Right cardiac atrium (tissue), 5 donors: Measurements from ENCODE around the gene MAPRE3. TPM values are rescaled to one million over a fixed set of nuclear protein-coding genes. Genes with fewer than 3 reads are reported as not detected.

Source experiments
- ATAC-seq, 2 donors: fragments of 200-7000 bp; cut with Tn5 transposase; one replicate each; pipeline versions ENCODE4 v1.8.0 to v1.9.1; 2020; ENCODE audit warnings: moderate library complexity in 2 of 2, mild to moderate bottlenecking in 1 of 2
- DNase-seq, 3 donors: peaks; one replicate each; pipeline ENCODE4 v3.0.0-alpha.2; 2020
- H3K27ac ChIP-seq: one replicate; pipeline ENCODE4 v1.5.1; 2013; ENCODE audit warnings: mild to moderate bottlenecking, low read length, control low read depth, moderate library complexity
- H3K27me3 ChIP-seq: one replicate; pipeline ENCODE4 v1.6.1; 2013; ENCODE audit not compliant: control insufficient read depth, insufficient read depth
- H3K4me1 ChIP-seq: one replicate; pipeline ENCODE4 v1.6.1; 2013; ENCODE audit warnings: low read length; ENCODE audit not compliant: control insufficient read depth, insufficient read depth
- H3K4me3 ChIP-seq: one replicate; pipeline ENCODE4 v1.5.1; 2013; ENCODE audit warnings: low read length, control low read depth
- H3K9me3 ChIP-seq: one replicate; pipeline ENCODE4 v1.6.1; 2013; ENCODE audit warnings: low read length; ENCODE audit not compliant: control insufficient read depth
- WGBS: extraction: QIAGEN DNeasy Blood & Tissue Kit; methylation state at CpG from one replicate; pipeline ENCODE4 v1.1.7; 2013; 5-methylcytosine and 5-hydroxymethylcytosine counted together
- intact Hi-C, 4 donors: fragments of 100-400 bp; cut with DNase I; formaldehyde crosslinking; loops; one replicate each; pipeline versions ENCODE4 v1.11.0 to v1.14.0; 2022 to 2023
- polyA plus RNA-seq: library from polyadenylated mRNA; stranded (reverse); fragments of 200-250 nt; gene quantifications from one replicate; pipeline ENCODE4 v1.2.3, GENCODE V29; 2013
- total RNA-seq, 4 donors: library from RNA; stranded (reverse); fragmentation: NEBNext Ultra II Directional; extraction: Animal tissue kit (Norgen Biotek cat#: 25700); gene quantifications; one replicate each; pipeline ENCODE4 v1.2.1, GENCODE V29; 2021
- donor health status: healthy with polysubstance abuse.
- donor health status: DM: no; HTN: yes; CAD: no.
- donor health status: DM: no; HTN: no; CAD: no.
- donor health status: DM: no; HTN: yes; CAD: no; lungs with severe emphysema.
- donor health status: DM: yes; HTN: yes; CAD: no.

The MAPRE3 gene
- total and polyA plus RNA-seq, 5 donors: 43.6 to 85.1 (median 51.0) TPM

- H3K4me1 ChIP-seq: no peaks in the 10 kb centered on the region
- intact Hi-C loops: no loop called here
- H3K9me3 ChIP-seq: no peaks in the 10 kb centered on the region
- DNase-seq (no peak), ATAC-seq (no peak)
- H3K27ac ChIP-seq: no peak overlapping the region
- no peaks in the 10 kb centered on the region for H3K27me3 ChIP-seq
- 74% methylated on average over 5 of the region's 5 CpGs for WGBS
- H3K4me3 ChIP-seq: no peak overlapping the region
Observed at GRCh38 chr2:26950246-26950645, 20.2 kb upstream of the MAPRE3 start.

- Histone ChIP-seq H3K27me3 (no peaks in the 10 kb centered on the region), H3K4me1 (no peaks in the 10 kb centered on the region), H3K27ac (no peak overlapping the region), H3K9me3 (no peaks in the 10 kb centered on the region), H3K4me3 (no peak overlapping the region)
- WGBS: 74% methylated on average over 3 of the region's 3 CpGs
- DNase-seq (no peak), ATAC-seq (no peak)
- intact Hi-C loops: no loop called here
Observed at GRCh38 chr2:26951236-26951635, 19.2 kb upstream of the MAPRE3 start.

GRCh38 chr2:26952374-26952773, 18.1 kb upstream of the MAPRE3 start:
- intact Hi-C loops: no loop called here

GRCh38 chr2:26954135-26954534, 16.3 kb upstream of the MAPRE3 start:
- DNase-seq (no peak), ATAC-seq (no peak)
- intact Hi-C loops: no loop called here
- no peaks in the 10 kb centered on the region for H3K4me1 ChIP-seq
- no peaks in the 10 kb centered on the region for H3K27me3 ChIP-seq
- no peak overlapping the region for H3K27ac ChIP-seq
- WGBS: 91% methylated on average over 4 of the region's 4 CpGs
- H3K4me3 ChIP-seq: no peak overlapping the region
- H3K9me3 ChIP-seq: no peaks in the 10 kb centered on the region

More at GRCh38 chr2:26952374-26952773, 18.1 kb upstream of the MAPRE3 start:
- no peaks in the 10 kb centered on the region for H3K9me3 ChIP-seq
- no peak overlapping the region for H3K27ac ChIP-seq
- no peak overlapping the region for H3K4me3 ChIP-seq
- DNase-seq: no peak
- H3K4me1 ChIP-seq: no peaks in the 10 kb centered on the region
- WGBS: 71% methylated on average over 4 of the region's 4 CpGs
- no peaks in the 10 kb centered on the region for H3K27me3 ChIP-seq
- ATAC-seq: no peak

GRCh38 chr2:26957041-26957440, 13.4 kb upstream of the MAPRE3 start:
- 68% methylated on average over 3 of the region's 3 CpGs for WGBS
- Histone ChIP-seq H3K4me1 (no peaks in the 10 kb centered on the region), H3K9me3 (no peaks in the 10 kb centered on the region), H3K27me3 (no peaks in the 10 kb centered on the region), H3K27ac (no peak overlapping the region), H3K4me3 (no peak overlapping the region)
- intact Hi-C loops: no loop called here
- ATAC-seq (no peak), DNase-seq (no peak)

GRCh38 chr2:26957534-26957933, 12.9 kb upstream of the MAPRE3 start:
- no peak overlapping the region for H3K4me3 ChIP-seq
- 57% methylated on average over 3 of the region's 3 CpGs for WGBS
- no peaks in the 10 kb centered on the region for H3K9me3 ChIP-seq
- intact Hi-C loops: no loop called here
- ATAC-seq (no peak), DNase-seq (no peak)
- no peaks in the 10 kb centered on the region for H3K4me1 ChIP-seq
- H3K27ac ChIP-seq: no peak overlapping the region
- no peaks in the 10 kb centered on the region for H3K27me3 ChIP-seq

GRCh38 chr2:26959331-26959730, 11.1 kb upstream of the MAPRE3 start:
- no peaks in the 10 kb centered on the region for H3K9me3 ChIP-seq
- intact Hi-C loops: no loop called here
- H3K27ac ChIP-seq: no peak overlapping the region
- DNase-seq: no peak
- no peak overlapping the region for H3K4me3 ChIP-seq
- ATAC-seq: no peak
- H3K4me1 ChIP-seq: no peaks in the 10 kb centered on the region
- no peaks in the 10 kb centered on the region for H3K27me3 ChIP-seq
- WGBS: 85% methylated on average over 2 of the region's 2 CpGs

- intact Hi-C loops: loop anchor here (5.0 to 10.0 kb wide), 3 partner anchors 53 to 123 kb away; partner anchors contain the start of gene KHK (in 4 of the 4)
- H3K4me1 ChIP-seq: no peaks in the 10 kb centered on the region
- WGBS: 63% methylated on average over 3 of the region's 3 CpGs
Observed at GRCh38 chr2:26964446-26965130, 5.8 kb upstream of the MAPRE3 start.

GRCh38 chr2:26968001-26968400, 2.4 kb upstream of the MAPRE3 start:
- Histone ChIP-seq H3K27me3 (no peaks in the 10 kb centered on the region), H3K9me3 (no peaks in the 10 kb centered on the region), H3K4me3 (no peak overlapping the region), H3K4me1 (peaks cover 4% of the 10 kb centered on the region), H3K27ac (no peak overlapping the region)
- DNase-seq: no peak
- ATAC-seq: no peak
- 69% methylated on average over 3 of the region's 3 CpGs for WGBS
- intact Hi-C loops: loop anchor here in 3 of 4 donors (5.0 to 10.0 kb wide), 2 partner anchors 49 to 117 kb away; partner anchors contain the start of gene KHK (in 2 of the 3)

More at GRCh38 chr2:26964446-26965130, 5.8 kb upstream of the MAPRE3 start:
- no peaks in the 10 kb centered on the region for H3K9me3 ChIP-seq
- H3K4me3 ChIP-seq: no peak overlapping the region
- H3K27me3 ChIP-seq: no peaks in the 10 kb centered on the region
- ATAC-seq (no peak), DNase-seq (no peak)
- no peak overlapping the region for H3K27ac ChIP-seq

GRCh38 chr2:26969077-26969844, 1.2 kb upstream of the MAPRE3 start:
- intact Hi-C loops: loop anchor here in 3 of 4 donors (5.0 to 10.0 kb wide), 2 partner anchors 48 to 116 kb away; partner anchors contain the start of gene KHK (in 2 of the 3)
- no peak overlapping the region for H3K4me3 ChIP-seq
- ATAC-seq: no peak

More at GRCh38 chr2:26969077-26969844, 1.2 kb upstream of the MAPRE3 start:
- H3K27ac ChIP-seq: no peak overlapping the region
- 69% methylated on average over 10 of the region's 10 CpGs for WGBS
- no peaks in the 10 kb centered on the region for H3K9me3 ChIP-seq
- peaks cover 4% of the 10 kb centered on the region for H3K4me1 ChIP-seq
- DNase-seq: no peak
- H3K27me3 ChIP-seq: no peaks in the 10 kb centered on the region
